Activated CD4-positive, alpha-beta T cell treated with anti-CD3 and anti-CD28 coated beads for 4 hours (primary cell): ENCODE measurements around the gene SAMD4A.

ENCODE experiments used
- DNase-seq, 2 donors: peaks; one replicate each; pipeline ENCODE4 v3.0.0-alpha.2; 2020

SAMD4A gene

GRCh38 chr14:54767450-54767849, 200.5 kb downstream of the SAMD4A start:
- DNase-seq, result no peak

GRCh38 chr14:54768501-54769129, 201.7 kb downstream of the SAMD4A start:
- no peak for DNase-seq

GRCh38 chr14:54769951-54770863, 203.3 kb downstream of the SAMD4A start:
- no peak for DNase-seq

- no peak for DNase-seq
Measured at GRCh38 chr14:54771411-54772027, 204.6 kb downstream of the SAMD4A start.

GRCh38 chr14:54772451-54772881, 205.5 kb downstream of the SAMD4A start:
- DNase-seq, result no peak

GRCh38 chr14:54773171-54774006, 206.5 kb downstream of the SAMD4A start:
- DNase-seq, result peak; percentile 72 to 73

GRCh38 chr14:54774824-54775223, 207.9 kb downstream of the SAMD4A start:
- DNase-seq, result no peak

- DNase-seq, result no peak
Measured at GRCh38 chr14:54775486-54776140, 208.7 kb downstream of the SAMD4A start.

GRCh38 chr14:54776361-54777001, 209.6 kb downstream of the SAMD4A start:
- peak; percentile 13 to 36 for DNase-seq

- no peak for DNase-seq
Measured at GRCh38 chr14:54777395-54777794, 210.5 kb downstream of the SAMD4A start.

- no peak for DNase-seq
Measured at GRCh38 chr14:54778618-54779345, 211.9 kb downstream of the SAMD4A start.

- DNase-seq, result no peak
Measured at GRCh38 chr14:54781080-54781479, 214.2 kb downstream of the SAMD4A start.

- no peak for DNase-seq
Measured at GRCh38 chr14:54781961-54782750, 215.2 kb downstream of the SAMD4A start.

GRCh38 chr14:54782751-54783659, 216.1 kb downstream of the SAMD4A start:
- DNase-seq, result no peak

- no peak for DNase-seq
Measured at GRCh38 chr14:54783660-54784015, 216.7 kb downstream of the SAMD4A start.

GRCh38 chr14:54784060-54784459, 217.1 kb downstream of the SAMD4A start:
- DNase-seq, result no peak

GRCh38 chr14:54784657-54785056, 217.7 kb downstream of the SAMD4A start:
- no peak for DNase-seq

GRCh38 chr14:54785136-54785777, 218.3 kb downstream of the SAMD4A start:
- DNase-seq, result no peak
